ENCODE measurements around the gene TMEM272. TPM values are rescaled to one million over a fixed set of nuclear protein-coding genes. Genes with fewer than 3 reads are reported as not detected.

Gene TMEM272
- total and polyA plus RNA-seq, 2 experiments from 2014 or later, result 0.11 to 0.76 TPM

- no peaks in the 10 kb centered on the region for H3K79me2 ChIP-seq (replicated peaks; ENCODE audit: insufficient read depth)
- ATAC-seq (no peak), DNase-seq (ENCODE audit: low spot score) (no peak)
- no peaks in the 10 kb centered on the region for H4K20me1 ChIP-seq (replicated peaks; ENCODE audit: insufficient read depth)
- H3K4me2 ChIP-seq, result peak overlapping the region; percentile 64; the same call in 1 of the 2 replicates
- no peaks in the 10 kb centered on the region for H3K27me3 ChIP-seq (ENCODE audit: insufficient read depth)
- H2AFZ ChIP-seq, result peak overlapping the region; percentile 78; the same call in 1 of the 2 replicates
- H3K4me3 Mint-ChIP-seq, result no peak overlapping the region; the same call in 2 of the 3 replicates
- no peaks in the 10 kb centered on the region for H3K36me3 Mint-ChIP-seq (ENCODE audit: low read depth)
- no peak overlapping the region; the same call in 1 of the 2 replicates for H3K27ac Mint-ChIP-seq
- no peak overlapping the region for H3K4me3 ChIP-seq
- peaks cover 45% of the 10 kb centered on the region for H3K4me1 Mint-ChIP-seq
- no peak overlapping the region for H3K27ac ChIP-seq (ENCODE audit: low read depth)
- no peaks in the 10 kb centered on the region for H3F3A ChIP-seq (replicated peaks; ENCODE audit: low read depth)
- no peak for TF ChIP-seq ZNF114 (CRISPR knock-in tag; IDR thresholded peaks at IDR 0.05)
- TF ChIP-seq, protein P1, sequence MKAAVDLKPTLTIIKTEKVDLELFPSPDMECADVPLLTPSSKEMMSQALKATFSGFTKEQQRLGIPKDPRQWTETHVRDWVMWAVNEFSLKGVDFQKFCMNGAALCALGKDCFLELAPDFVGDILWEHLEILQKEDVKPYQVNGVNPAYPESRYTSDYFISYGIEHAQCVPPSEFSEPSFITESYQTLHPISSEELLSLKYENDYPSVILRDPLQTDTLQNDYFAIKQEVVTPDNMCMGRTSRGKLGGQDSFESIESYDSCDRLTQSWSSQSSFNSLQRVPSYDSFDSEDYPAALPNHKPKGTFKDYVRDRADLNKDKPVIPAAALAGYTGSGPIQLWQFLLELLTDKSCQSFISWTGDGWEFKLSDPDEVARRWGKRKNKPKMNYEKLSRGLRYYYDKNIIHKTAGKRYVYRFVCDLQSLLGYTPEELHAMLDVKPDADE (IDR thresholded peaks at IDR 0.05), result no peak
- TF ChIP-seq CREB1 (CRISPR knock-in tag; IDR thresholded peaks at IDR 0.05; ENCODE audit: low read depth), result no peak
- no peak for TF ChIP-seq EZH2phosphoT487 (IDR thresholded peaks at IDR 0.05; ENCODE audit: unreplicated experiment)
- no peak for TF ChIP-seq ZNF331 (CRISPR knock-in tag; IDR thresholded peaks at IDR 0.05; ENCODE audit: low read depth)
- no peak for TF ChIP-seq JUNB (IDR thresholded peaks at IDR 0.05; ENCODE audit: unreplicated experiment)
- TF ChIP-seq REST (IDR thresholded peaks at IDR 0.05; ENCODE audit: unreplicated experiment), result no peak
- TF ChIP-seq, protein P2, sequence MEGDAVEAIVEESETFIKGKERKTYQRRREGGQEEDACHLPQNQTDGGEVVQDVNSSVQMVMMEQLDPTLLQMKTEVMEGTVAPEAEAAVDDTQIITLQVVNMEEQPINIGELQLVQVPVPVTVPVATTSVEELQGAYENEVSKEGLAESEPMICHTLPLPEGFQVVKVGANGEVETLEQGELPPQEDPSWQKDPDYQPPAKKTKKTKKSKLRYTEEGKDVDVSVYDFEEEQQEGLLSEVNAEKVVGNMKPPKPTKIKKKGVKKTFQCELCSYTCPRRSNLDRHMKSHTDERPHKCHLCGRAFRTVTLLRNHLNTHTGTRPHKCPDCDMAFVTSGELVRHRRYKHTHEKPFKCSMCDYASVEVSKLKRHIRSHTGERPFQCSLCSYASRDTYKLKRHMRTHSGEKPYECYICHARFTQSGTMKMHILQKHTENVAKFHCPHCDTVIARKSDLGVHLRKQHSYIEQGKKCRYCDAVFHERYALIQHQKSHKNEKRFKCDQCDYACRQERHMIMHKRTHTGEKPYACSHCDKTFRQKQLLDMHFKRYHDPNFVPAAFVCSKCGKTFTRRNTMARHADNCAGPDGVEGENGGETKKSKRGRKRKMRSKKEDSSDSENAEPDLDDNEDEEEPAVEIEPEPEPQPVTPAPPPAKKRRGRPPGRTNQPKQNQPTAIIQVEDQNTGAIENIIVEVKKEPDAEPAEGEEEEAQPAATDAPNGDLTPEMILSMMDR (conservative IDR thresholded peaks at IDR 0.05; ENCODE audit: low read depth in 2 of 2), result no peak
- TF ChIP-seq NANOG (IDR thresholded peaks at IDR 0.05; ENCODE audit: borderline replicate concordance), result no peak
- TF ChIP-seq EZH2 (IDR thresholded peaks at IDR 0.05; ENCODE audit: low read depth, unreplicated experiment), result no peak
- TF ChIP-seq STAT1 (IDR thresholded peaks at IDR 0.05; ENCODE audit: unreplicated experiment), result no peak
- TF ChIP-seq POLR2AphosphoS5 (IDR thresholded peaks at IDR 0.05; ENCODE audit: low read depth), result no peak
- no peak for TF ChIP-seq ZNF462 (CRISPR knock-in tag; IDR thresholded peaks at IDR 0.05)
- no peaks in the 10 kb centered on the region for H3K36me3 ChIP-seq (ENCODE audit: insufficient read depth)
- H3K4me1 ChIP-seq (ENCODE audit: insufficient read depth), result peaks cover 31% of the 10 kb centered on the region
- no peaks in the 10 kb centered on the region for H3K9me3 Mint-ChIP-seq
- no peaks in the 10 kb centered on the region for H3K27me3 Mint-ChIP-seq (ENCODE audit: insufficient read depth, low read depth, poor library complexity)
- H3K9me2 ChIP-seq (ENCODE audit: insufficient read depth), result no peaks in the 10 kb centered on the region
Observed at GRCh38 chr13:51819544-51819943, 25.4 kb downstream of the TMEM272 start.

Measured in GM23338 (cell line).